SH-SY5Y (cell line): ENCODE results near the gene ALMS1.

Experiments
- GATA2 ChIP-seq: IDR thresholded peaks from 2 replicates; pipeline ENCODE4 v1.6.1; 2011; ENCODE audit warnings: mild to moderate bottlenecking, low read depth, low read length
- GATA3 ChIP-seq: IDR thresholded peaks from 2 replicates; pipeline ENCODE4 v1.6.1; 2011; ENCODE audit warnings: low read depth, mild to moderate bottlenecking, low read length, moderate library complexity

DNA sequence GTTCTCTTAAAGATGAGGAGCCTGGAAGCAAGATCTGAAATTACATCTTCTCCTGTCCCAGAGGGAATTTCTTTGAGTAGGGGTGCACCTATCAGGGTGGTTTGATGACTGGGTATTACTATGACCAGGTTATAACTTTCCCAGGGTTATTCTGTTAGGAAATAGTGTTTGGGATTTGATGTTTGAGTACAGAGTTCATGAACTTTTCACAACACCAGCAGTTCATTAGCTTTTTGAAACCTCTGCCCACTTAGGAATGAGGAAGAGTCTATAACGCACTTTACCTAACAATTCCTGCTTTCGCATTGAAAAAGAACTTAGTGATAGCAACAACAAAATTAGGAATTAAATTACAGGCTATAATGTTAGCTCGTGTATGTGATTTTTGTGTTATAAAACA lies 58.6 kb downstream of the ALMS1 start:
- no peak for TF ChIP-seq GATA2
- TF ChIP-seq GATA3: no peak
